ENCODE measurements around the gene DNAAF8. TPM values are rescaled to one million over a fixed set of nuclear protein-coding genes. Genes with fewer than 3 reads are reported as not detected.

Gene DNAAF8
- total and polyA plus RNA-seq, 7 donors, result 0.14 to 1.2 (median 0.60) TPM

DNA sequence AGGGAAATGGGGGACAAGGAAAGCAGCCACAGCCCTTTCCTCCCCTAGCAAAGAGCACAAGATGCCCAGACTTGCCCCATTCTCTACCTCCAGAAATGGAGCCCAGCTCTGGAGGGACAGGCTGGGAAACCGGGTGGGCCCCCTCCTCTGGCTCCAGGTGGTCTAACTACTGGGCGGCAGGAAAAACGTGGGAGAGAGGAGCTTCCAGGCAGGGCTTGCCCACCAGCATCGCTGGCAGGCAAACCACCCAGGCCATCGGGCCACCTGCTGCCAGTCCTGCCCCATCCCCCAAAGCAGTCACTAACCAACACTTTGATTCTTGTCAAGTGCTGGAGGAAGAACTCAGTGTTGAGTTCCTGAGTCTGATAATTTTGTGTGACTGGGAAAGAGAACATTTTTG is 15.9 kb upstream of the DNAAF8 start:
- Histone ChIP-seq H3K9me3 (no peaks in the 10 kb centered on the region), H3K27ac (no peak overlapping the region), H3K4me3 (no peak overlapping the region), H3K36me3 (peaks cover 0 to 51% (median 4%) of the 10 kb centered on the region in 4 donors), H3K4me1 (no peaks in the 10 kb centered on the region), H3K27me3 (no peaks in the 10 kb centered on the region)
- 86 to 89% methylated on average over 5 of the region's 5 CpGs for WGBS, 2 donors
- TF ChIP-seq POLR2AphosphoS5 (IDR thresholded peaks at IDR 0.05) (no peak), EP300 (IDR thresholded peaks at IDR 0.05) (no peak), POLR2A (IDR thresholded peaks at IDR 0.05) (no peak)
- intact Hi-C loops (cut with DNase I), result no loop called here
- DNase-seq, result no peak

GRCh38 chr16:4723071-4723767 is 11.1 kb upstream of the DNAAF8 start:
- Histone ChIP-seq H3K36me3 (peaks cover 6 to 56% (median 13%) of the 10 kb centered on the region in 4 donors), H3K4me3 (no peak overlapping the region), H3K27me3 (no peaks in the 10 kb centered on the region), H3K4me1 (no peaks in the 10 kb centered on the region), H3K27ac (no peak overlapping the region), H3K9me3 (no peaks in the 10 kb centered on the region)
- DNase-seq, result no peak
- intact Hi-C loops (cut with DNase I), result no loop called here
- WGBS, 2 donors, result 96 to 97% methylated on average over 14 of the region's 14 CpGs
- TF ChIP-seq EP300 (IDR thresholded peaks at IDR 0.05) (no peak), CTCF (IDR thresholded peaks at IDR 0.05) (no peak), POLR2A (IDR thresholded peaks at IDR 0.05) (no peak), POLR2AphosphoS5 (IDR thresholded peaks at IDR 0.05) (no peak)

DNA sequence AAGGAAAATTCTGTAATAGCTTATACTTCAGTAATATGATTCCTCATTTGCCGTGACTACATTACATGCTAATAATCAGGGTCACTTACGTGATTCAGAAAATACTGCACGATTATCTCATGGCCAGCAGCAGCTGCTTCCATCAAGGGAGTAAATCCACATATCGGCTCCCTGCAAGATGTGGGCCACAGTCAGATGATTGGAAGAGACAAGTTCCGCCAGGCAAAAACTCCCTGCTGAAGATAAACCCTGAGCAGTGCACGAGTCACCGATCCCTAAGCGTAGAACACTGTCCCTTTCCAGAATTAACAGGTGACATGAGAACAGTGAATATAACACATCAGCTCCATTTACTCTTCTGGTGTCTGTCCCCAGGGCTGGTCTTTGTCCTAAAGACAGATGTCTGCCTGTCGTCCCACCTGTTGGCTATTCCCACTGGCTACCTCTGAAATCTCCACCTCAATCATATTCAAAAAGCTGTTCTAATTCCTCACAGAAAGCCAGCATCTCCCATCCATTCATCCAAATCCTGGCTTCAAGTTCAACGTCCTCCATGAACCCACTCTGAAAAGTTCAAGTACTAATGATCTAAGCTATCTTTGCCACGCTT is 9.6 kb upstream of the DNAAF8 start:
- H3K27ac ChIP-seq, result no peak overlapping the region
- no peaks in the 10 kb centered on the region for H3K9me3 ChIP-seq
- no peak overlapping the region for H3K4me3 ChIP-seq
- no peaks in the 10 kb centered on the region for H3K27me3 ChIP-seq
- intact Hi-C loops (cut with DNase I), result no loop called here
- WGBS, 2 donors, result 93% methylated on average over 11 of the region's 11 CpGs
- TF ChIP-seq POLR2AphosphoS5 (IDR thresholded peaks at IDR 0.05) (no peak), POLR2A (IDR thresholded peaks at IDR 0.05) (no peak), CTCF (IDR thresholded peaks at IDR 0.05) (no peak), EP300 (IDR thresholded peaks at IDR 0.05) (no peak)
- no peak for DNase-seq
- H3K36me3 ChIP-seq, result peaks cover 12 to 64% (median 25%) of the 10 kb centered on the region in 4 donors
- no peaks in the 10 kb centered on the region for H3K4me1 ChIP-seq

DNA sequence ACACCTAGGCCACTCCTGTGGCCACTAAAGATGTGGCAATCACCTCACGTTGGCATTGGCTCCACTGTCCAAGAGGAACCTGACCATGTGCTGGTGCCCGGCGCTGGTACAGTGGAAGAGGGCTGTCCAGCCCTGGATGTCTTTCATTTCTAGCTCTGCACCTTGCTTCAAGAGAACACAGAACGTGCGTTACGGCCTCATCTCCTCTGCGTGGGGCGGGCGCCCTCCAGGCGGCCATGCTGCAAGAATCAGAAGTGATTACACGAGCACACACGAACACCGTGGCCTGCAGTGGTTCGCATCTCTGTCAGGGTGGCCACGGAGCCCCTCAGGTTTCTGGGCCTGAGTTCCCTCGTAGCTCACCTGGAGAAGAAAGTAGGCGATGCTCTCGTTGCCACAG is 7.7 kb upstream of the DNAAF8 start:
- H3K9me3 ChIP-seq, result no peaks in the 10 kb centered on the region
- TF ChIP-seq EP300 (IDR thresholded peaks at IDR 0.05), result no peak
- TF ChIP-seq CTCF (IDR thresholded peaks at IDR 0.05), result no peak
- TF ChIP-seq POLR2A (IDR thresholded peaks at IDR 0.05), result no peak
- TF ChIP-seq POLR2AphosphoS5 (IDR thresholded peaks at IDR 0.05), result no peak
- 96% methylated on average over 18 of the region's 18 CpGs for WGBS, 2 donors
- H3K4me1 ChIP-seq, result no peaks in the 10 kb centered on the region
- H3K27ac ChIP-seq, result no peak overlapping the region
- H3K4me3 ChIP-seq, result no peak overlapping the region
- no peaks in the 10 kb centered on the region for H3K27me3 ChIP-seq
- DNase-seq, result no peak
- H3K36me3 ChIP-seq, result peaks cover 17 to 83% (median 29%) of the 10 kb centered on the region in 4 donors
- intact Hi-C loops (cut with DNase I), result no loop called here

DNA sequence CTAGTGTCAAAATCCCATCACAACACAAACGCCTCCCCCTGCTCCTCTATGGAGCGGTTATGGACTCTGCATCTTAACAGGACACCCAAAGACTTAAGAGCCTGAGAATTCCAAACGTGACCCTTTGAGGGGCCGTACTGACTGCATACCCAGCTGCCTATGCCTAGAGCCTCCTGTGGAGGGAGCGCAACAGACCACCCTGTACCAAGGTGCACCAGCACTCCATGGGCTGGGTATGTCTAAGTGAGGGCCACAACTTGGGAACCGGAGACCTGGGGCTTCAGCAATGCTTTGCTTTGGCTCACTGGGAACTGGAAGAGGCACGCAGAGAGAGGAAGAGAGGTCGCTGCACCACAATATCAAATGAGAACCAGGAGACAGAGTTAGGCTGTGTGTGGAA is 5.7 kb upstream of the DNAAF8 start:
- DNase-seq, result no peak
- TF ChIP-seq EP300 (IDR thresholded peaks at IDR 0.05) (no peak), CTCF (IDR thresholded peaks at IDR 0.05) (no peak), POLR2AphosphoS5 (IDR thresholded peaks at IDR 0.05) (no peak), POLR2A (IDR thresholded peaks at IDR 0.05) (no peak)
- 95 to 96% methylated on average over 8 of the region's 8 CpGs for WGBS, 2 donors
- Histone ChIP-seq H3K4me3 (no peak overlapping the region), H3K36me3 (peaks cover 17 to 76% (median 29%) of the 10 kb centered on the region in 4 donors), H3K9me3 (no peaks in the 10 kb centered on the region), H3K27me3 (no peaks in the 10 kb centered on the region), H3K27ac (no peak overlapping the region), H3K4me1 (peaks cover 0 to 10% (median 9%) of the 10 kb centered on the region in 4 donors)
- intact Hi-C loops (cut with DNase I), result no loop called here
